Pancreas (tissue), 10 donors: ENCODE results near the gene IFNAR1. TPM values are rescaled to one million over a fixed set of nuclear protein-coding genes. Genes with fewer than 3 reads are reported as not detected.
A peak's percentile ranks its signal among the peaks of the same experiment; 100 is the strongest.

Experiments used
- ATAC-seq, 4 donors: fragments of 200-7000 bp; cut with Tn5 transposase; one replicate each; pipeline versions ENCODE4 v1.8.0 to v1.9.1; 2020; ENCODE audit warnings: mild to moderate bottlenecking in 4 of 4, moderate library complexity in 4 of 4
- DNase-seq, 6 donors: peaks; one replicate each; pipeline ENCODE4 v3.0.0-alpha.2; 2020
- FAIRE-seq: peaks from 2 replicates; lab custom pipeline; 2012; peaks lifted over from hg19 to GRCh38; lab: Jason Lieb, UNC
- H3K27ac ChIP-seq, 4 donors: fragments of 200-600 bp; sonication (generic); 1 replicate in 3 of 4; 2 replicates in 1 of 4; pipeline versions ENCODE4 v1.5.0 to v1.8.0; 2020
- H3K27me3 ChIP-seq, 4 donors: fragments of 200-600 bp; one replicate each; pipeline ENCODE4 v1.8.0; 2021
- H3K36me3 ChIP-seq, 3 donors: fragments of 200-600 bp; sonication (generic) in 1 of 3; one replicate each; pipeline versions ENCODE4 v1.5.0 to v1.8.0; 2020 to 2021
- H3K4me1 ChIP-seq, 3 donors: fragments of 200-600 bp; one replicate each; pipeline ENCODE4 v1.8.0; 2021
- H3K4me3 ChIP-seq, 4 donors: fragments of 200-600 bp; sonication (generic) in 2 of 4; one replicate each; pipeline versions ENCODE4 v1.5.0 to v1.8.0; 2020 to 2021
- H3K9me3 ChIP-seq, 4 donors: fragments of 200-600 bp; one replicate each; pipeline ENCODE4 v1.8.0; 2021
- CTCF ChIP-seq, 4 donors: fragments of 200-600 bp; sonication (generic) in 3 of 4; IDR thresholded peaks; one replicate each; pipeline versions ENCODE4 v1.5.0 to v1.8.0; 2021; ENCODE audit warnings: antibody characterized with exemption in 4 of 4
- WGBS, 2 donors: extraction: QIAGEN DNeasy Blood & Tissue Kit; methylation state at CpG; one replicate each; pipeline ENCODE4 v1.1.7; 2013; 5-methylcytosine and 5-hydroxymethylcytosine counted together
- intact Hi-C, 3 donors: fragments of 100-400 bp; cut with DNase I; formaldehyde crosslinking; loops; one replicate each; pipeline versions ENCODE4 v1.11.1 to v1.14.2; 2022
- polyA plus RNA-seq, 2 donors: library from polyadenylated mRNA; stranded (reverse); fragments of 200-250 nt; gene quantifications; one replicate each; pipeline ENCODE4 v1.2.3, GENCODE V29; 2013
- total RNA-seq, 6 donors: library from RNA; stranded (reverse); fragmentation: NEBNext Ultra II Directional in 4 of 6; extraction: Animal tissue kit (Norgen Biotek cat#: 25700) in 4 of 6; gene quantifications; one replicate each; pipeline versions ENCODE4 v1.2.1 to v1.2.4, GENCODE V29; 2021 to 2023
- donor health status: healthy with polysubstance abuse.
- donor health status: DM: no; HTN: no; CAD: no; lungs with moderate emphysema.
- donor health status: DM: no; HTN: no; CAD: no.
- donor health status: control.
- donor health status: control.
- donor health status: Bipolar disorder and iron deficiency.
- donor health status: DM: yes; HTN: yes; CAD: no.
- donor health status: DM: no; HTN: no; CAD: no.
- donor health status: DM: no; HTN: no; CAD: no.
- donor health status: DM: yes; HTN: yes; CAD: no.

IFNAR1 gene
- total and polyA plus RNA-seq, 8 donors, result 7.5 to 48.5 (median 23.1) TPM

DNA sequence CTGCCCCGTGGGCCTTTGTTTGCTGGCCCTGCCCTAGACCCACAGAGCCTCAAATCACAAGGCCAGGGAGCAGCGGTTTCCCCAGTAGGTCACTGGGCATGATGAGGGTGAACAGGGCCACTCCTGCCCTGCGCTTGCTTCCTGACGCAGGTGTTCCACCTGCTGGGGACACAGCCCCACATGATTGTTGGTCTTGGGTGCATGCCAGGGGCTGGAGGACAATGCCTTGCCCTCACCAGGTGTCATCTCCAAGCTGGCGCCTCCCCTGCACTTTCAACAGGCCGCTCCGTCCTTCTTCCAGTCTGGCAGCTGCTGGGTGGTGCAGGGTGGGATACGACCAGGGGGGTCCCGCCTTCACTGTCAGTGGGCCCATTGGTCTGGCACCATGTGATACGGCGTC lies 34.3 kb upstream of the IFNAR1 start:
- WGBS, 2 donors, result 89 to 91% methylated on average over 11 of the region's 11 CpGs
- Histone ChIP-seq H3K4me3 (no peak overlapping the region), H3K27ac (no peak overlapping the region), H3K4me1 (peaks cover 13 to 17% (median 14%) of the 10 kb centered on the region in 3 donors), H3K36me3 (peaks cover 0 to 4% (median 0%) of the 10 kb centered on the region in 3 donors), H3K27me3 (no peaks in the 10 kb centered on the region), H3K9me3 (no peaks in the 10 kb centered on the region)
- DNase-seq, result peak in 1 of 6 donors; percentile 56
- ATAC-seq, result no peak
- intact Hi-C loops, result no loop called here
- no peak for FAIRE-seq
- no peak for TF ChIP-seq CTCF (IDR thresholded peaks at IDR 0.05)

- WGBS, 2 donors, result 93 to 94% methylated on average over 9 of the region's 9 CpGs
- DNase-seq (no peak), ATAC-seq (no peak), FAIRE-seq (no peak)
- Histone ChIP-seq H3K27me3 (no peaks in the 10 kb centered on the region), H3K27ac (no peak overlapping the region), H3K36me3 (peaks cover 0 to 4% (median 0%) of the 10 kb centered on the region in 3 donors), H3K4me3 (no peak overlapping the region), H3K9me3 (no peaks in the 10 kb centered on the region), H3K4me1 (peaks cover 4 to 6% (median 5%) of the 10 kb centered on the region in 3 donors)
- TF ChIP-seq CTCF (IDR thresholded peaks at IDR 0.05), result no peak
- intact Hi-C loops, result no loop called here
These were observed 33.1 kb upstream of the IFNAR1 start for GRCh38 chr21:33291686-33292085.

GRCh38 chr21:33292724-33293123 lies 32.0 kb upstream of the IFNAR1 start:
- intact Hi-C loops, result no loop called here
- no peak for TF ChIP-seq CTCF (IDR thresholded peaks at IDR 0.05)
- FAIRE-seq (no peak), ATAC-seq (no peak), DNase-seq (no peak)
- H3K9me3 ChIP-seq, result no peaks in the 10 kb centered on the region
- no peaks in the 10 kb centered on the region for H3K27me3 ChIP-seq
- H3K36me3 ChIP-seq, result peaks cover 0 to 4% (median 0%) of the 10 kb centered on the region in 3 donors
- 84 to 92% methylated on average over 5 of the region's 5 CpGs for WGBS, 2 donors
- H3K4me3 ChIP-seq, result no peak overlapping the region
- H3K4me1 ChIP-seq, result no peaks in the 10 kb centered on the region
- H3K27ac ChIP-seq, result no peak overlapping the region

DNA sequence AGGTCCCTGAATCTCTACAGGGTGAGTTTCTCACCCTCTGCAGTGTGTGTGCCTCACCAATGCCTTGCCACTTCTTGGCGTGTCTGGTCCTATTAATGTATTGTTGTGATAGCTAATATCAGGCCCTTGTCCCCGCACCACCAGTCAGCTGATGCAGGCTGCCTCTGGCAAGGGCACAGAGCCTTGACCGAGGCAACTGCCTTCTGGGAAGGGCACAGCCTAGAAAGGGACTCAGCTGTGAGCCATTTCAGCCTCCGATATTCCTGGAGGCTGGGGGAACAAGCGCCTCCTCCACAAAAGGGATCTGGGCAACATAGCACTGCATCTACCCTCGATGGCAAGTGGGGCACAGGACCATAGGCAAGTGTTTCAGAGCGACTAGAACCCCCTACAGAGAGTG lies 31.6 kb upstream of the IFNAR1 start:
- no peak overlapping the region for H3K27ac ChIP-seq
- 91 to 96% methylated on average over 7 of the region's 7 CpGs for WGBS, 2 donors
- DNase-seq, result no peak
- intact Hi-C loops, result no loop called here
- TF ChIP-seq CTCF (IDR thresholded peaks at IDR 0.05), result no peak
- H3K27me3 ChIP-seq, result no peaks in the 10 kb centered on the region
- H3K36me3 ChIP-seq, result peaks cover 0 to 4% (median 0%) of the 10 kb centered on the region in 3 donors
- no peaks in the 10 kb centered on the region for H3K4me1 ChIP-seq
- no peak for FAIRE-seq
- H3K4me3 ChIP-seq, result no peak overlapping the region
- no peak for ATAC-seq
- H3K9me3 ChIP-seq, result no peaks in the 10 kb centered on the region

GRCh38 chr21:33293811-33294216 lies 31.0 kb upstream of the IFNAR1 start:
- Histone ChIP-seq H3K9me3 (no peaks in the 10 kb centered on the region), H3K4me3 (no peak overlapping the region), H3K36me3 (peaks cover 0 to 4% (median 0%) of the 10 kb centered on the region in 3 donors), H3K27ac (no peak overlapping the region), H3K4me1 (no peaks in the 10 kb centered on the region), H3K27me3 (no peaks in the 10 kb centered on the region)
- 62 to 68% methylated on average over 7 of the region's 7 CpGs for WGBS, 2 donors
- DNase-seq (no peak), FAIRE-seq (no peak), ATAC-seq (peak in 1 of 4 donors; percentile 12)
- intact Hi-C loops, result no loop called here
- TF ChIP-seq CTCF (IDR thresholded peaks at IDR 0.05), result no peak
